ENCODE data around the gene SVIL. TPM values are rescaled to one million over a fixed set of nuclear protein-coding genes. Genes with fewer than 3 reads are reported as not detected.
"Not testable (repeated sequence)": the region's sequence is repeated elsewhere in the genome, so short reads cannot be mapped to it uniquely, and the experiment has no call there.

The SVIL gene
- total RNA-seq, 1 donor = 36.9 TPM

DNA sequence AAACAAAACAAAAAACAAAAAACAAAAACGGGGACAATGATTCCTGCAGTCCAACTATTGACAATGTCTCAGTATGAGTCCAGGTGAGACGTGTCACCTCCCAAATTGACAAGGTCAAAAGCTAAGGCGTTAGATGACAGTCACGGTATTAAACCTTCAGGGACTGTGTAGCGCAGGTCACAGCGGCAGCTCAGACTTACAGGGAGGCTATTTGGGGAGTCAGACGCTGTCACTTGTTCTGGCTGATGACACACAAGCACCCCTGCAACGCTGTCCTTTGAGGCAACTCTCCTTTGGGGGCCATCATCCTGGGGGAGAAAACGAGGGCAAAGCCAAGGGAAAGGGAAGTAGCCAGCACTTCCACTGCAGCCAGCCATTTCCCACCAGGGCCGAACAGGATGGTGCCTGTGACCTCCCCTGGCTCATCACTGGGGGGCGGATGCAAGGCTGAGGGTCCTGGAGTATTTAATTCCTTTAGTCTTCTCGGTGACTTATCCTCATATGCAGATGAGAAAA is 55.3 kb downstream of the SVIL start:
- no peak for TF ChIP-seq CTCF (IDR thresholded peaks at IDR 0.05; ENCODE audit: extremely low read depth, low read depth, low read length)
- Histone ChIP-seq H3K79me2 (ENCODE audit: insufficient read depth, low read length) (peaks cover 23% of the 10 kb centered on the region), H3K27me3 (ENCODE audit: insufficient read depth, low read length) (no peaks in the 10 kb centered on the region), H2AFZ (ENCODE audit: low read length) (no peak overlapping the region), H4K20me1 (ENCODE audit: insufficient read depth, low read length) (no peaks in the 10 kb centered on the region), H3K27ac (ENCODE audit: low read depth, low read length) (no peak overlapping the region), H3K4me2 (ENCODE audit: insufficient read depth, low read length) (no peak overlapping the region), H3K4me3 (ENCODE audit: insufficient read depth, low read length) (no peak overlapping the region), H3K4me1 (ENCODE audit: insufficient read depth, low read length) (peaks cover 10% of the 10 kb centered on the region), H3K36me3 (ENCODE audit: insufficient read depth, low read length) (no peaks in the 10 kb centered on the region), H3K9me3 (ENCODE audit: low read depth, low read length) (no peaks in the 10 kb centered on the region)
- DNase-seq (ENCODE audit: insufficient read length, low spot score, missing footprints) = no peak

- Histone ChIP-seq H3K27ac (ENCODE audit: low read depth, low read length) (no peak overlapping the region), H3K4me2 (ENCODE audit: insufficient read depth, low read length) (no peak overlapping the region), H3K4me3 (ENCODE audit: insufficient read depth, low read length) (no peak overlapping the region), H3K4me1 (ENCODE audit: insufficient read depth, low read length) (peaks cover 8% of the 10 kb centered on the region), H3K9me3 (ENCODE audit: low read depth, low read length) (no peaks in the 10 kb centered on the region), H3K27me3 (ENCODE audit: insufficient read depth, low read length) (no peaks in the 10 kb centered on the region), H2AFZ (ENCODE audit: low read length) (no peak overlapping the region), H3K79me2 (ENCODE audit: insufficient read depth, low read length) (peaks cover 20% of the 10 kb centered on the region), H3K36me3 (ENCODE audit: insufficient read depth, low read length) (no peaks in the 10 kb centered on the region), H4K20me1 (ENCODE audit: insufficient read depth, low read length) (no peaks in the 10 kb centered on the region)
- no peak for TF ChIP-seq CTCF (IDR thresholded peaks at IDR 0.05; ENCODE audit: extremely low read depth, low read depth, low read length)
- DNase-seq (ENCODE audit: insufficient read length, low spot score, missing footprints) = no peak
These were observed 56.3 kb downstream of the SVIL start for GRCh38 chr10:29578457-29578856.

DNA sequence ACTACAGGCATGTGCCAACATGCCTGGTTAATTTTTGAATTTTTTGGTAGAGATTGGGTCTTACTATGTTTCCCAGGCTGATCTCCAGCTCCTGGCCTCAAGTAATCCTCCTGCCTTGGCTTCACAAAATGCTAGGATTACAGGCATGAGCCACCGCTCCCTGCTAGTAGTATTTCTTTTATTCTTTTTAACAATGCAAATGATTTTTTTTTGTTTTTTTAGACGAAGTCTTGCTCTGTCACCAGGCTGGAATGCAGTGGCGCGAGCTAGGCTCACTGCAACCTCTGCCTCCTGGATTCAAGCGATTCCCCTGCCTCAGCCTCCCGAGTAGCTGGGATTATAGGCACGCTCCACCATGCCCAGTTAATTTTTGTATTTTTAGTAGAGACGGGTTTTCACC is 58.1 kb downstream of the SVIL start:
- no peak for DNase-seq (ENCODE audit: insufficient read length, low spot score, missing footprints)

DNA sequence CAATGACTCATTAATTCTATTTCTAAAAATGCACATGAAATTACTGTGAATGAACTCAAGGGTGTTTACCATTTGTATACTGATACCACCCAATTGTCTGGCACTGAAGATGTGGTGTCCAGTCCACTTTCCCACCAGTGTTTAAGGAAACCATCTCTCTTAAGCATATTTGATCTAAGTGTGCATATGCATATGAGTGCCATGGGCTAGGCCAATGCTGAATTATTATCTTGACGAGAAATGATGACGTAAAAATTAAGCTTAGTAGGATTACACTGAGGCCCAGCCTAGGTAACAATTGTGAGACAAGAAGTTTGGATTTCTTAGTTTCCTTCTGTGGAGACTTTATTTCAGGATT is 59.7 kb downstream of the SVIL start:
- Histone ChIP-seq H3K27me3 (ENCODE audit: insufficient read depth, low read length) (no peaks in the 10 kb centered on the region), H3K4me2 (ENCODE audit: insufficient read depth, low read length) (no peak overlapping the region), H2AFZ (ENCODE audit: low read length) (no peak overlapping the region), H3K4me3 (ENCODE audit: insufficient read depth, low read length) (no peak overlapping the region), H3K4me1 (ENCODE audit: insufficient read depth, low read length) (peaks cover 4% of the 10 kb centered on the region), H3K79me2 (ENCODE audit: insufficient read depth, low read length) (peaks cover 11% of the 10 kb centered on the region), H4K20me1 (ENCODE audit: insufficient read depth, low read length) (no peaks in the 10 kb centered on the region), H3K36me3 (ENCODE audit: insufficient read depth, low read length) (no peaks in the 10 kb centered on the region), H3K27ac (ENCODE audit: low read depth, low read length) (no peak overlapping the region), H3K9me3 (ENCODE audit: low read depth, low read length) (no peaks in the 10 kb centered on the region)
- TF ChIP-seq CTCF (IDR thresholded peaks at IDR 0.05; ENCODE audit: extremely low read depth, low read depth, low read length) = no peak
- DNase-seq (ENCODE audit: insufficient read length, low spot score, missing footprints) = peak; percentile 3

More for the DNA sequence above, 58.1 kb downstream of the SVIL start:
- TF ChIP-seq CTCF (IDR thresholded peaks at IDR 0.05; ENCODE audit: extremely low read depth, low read depth, low read length) = no peak
- H3K36me3 ChIP-seq (ENCODE audit: insufficient read depth, low read length) = no peaks in the 10 kb centered on the region
- H3K27me3 ChIP-seq (ENCODE audit: insufficient read depth, low read length) = no peaks in the 10 kb centered on the region
- no peak overlapping the region for H2AFZ ChIP-seq (ENCODE audit: low read length)
- H3K9me3 ChIP-seq (ENCODE audit: low read depth, low read length) = no peaks in the 10 kb centered on the region
- no peak overlapping the region for H3K27ac ChIP-seq (ENCODE audit: low read depth, low read length)
- H3K4me1 ChIP-seq (ENCODE audit: insufficient read depth, low read length) = peaks cover 4% of the 10 kb centered on the region
- peaks cover 13% of the 10 kb centered on the region for H3K79me2 ChIP-seq (ENCODE audit: insufficient read depth, low read length)
- no peak overlapping the region for H3K4me2 ChIP-seq (ENCODE audit: insufficient read depth, low read length)
- no peak overlapping the region for H3K4me3 ChIP-seq (ENCODE audit: insufficient read depth, low read length)
- H4K20me1 ChIP-seq (ENCODE audit: insufficient read depth, low read length) = no peaks in the 10 kb centered on the region

GRCh38 chr10:29574212-29575097 is 60.3 kb downstream of the SVIL start:
- not testable (repeated sequence) for H3K9me3 ChIP-seq (ENCODE audit: low read depth, low read length); H3K36me3 ChIP-seq (ENCODE audit: insufficient read depth, low read length); H3K27ac ChIP-seq (ENCODE audit: low read depth, low read length); H2AFZ ChIP-seq (ENCODE audit: low read length); H4K20me1 ChIP-seq (ENCODE audit: insufficient read depth, low read length); H3K27me3 ChIP-seq (ENCODE audit: insufficient read depth, low read length); H3K79me2 ChIP-seq (ENCODE audit: insufficient read depth, low read length); DNase-seq (ENCODE audit: insufficient read length, low spot score, missing footprints); H3K4me2 ChIP-seq (ENCODE audit: insufficient read depth, low read length); H3K4me3 ChIP-seq (ENCODE audit: insufficient read depth, low read length); H3K4me1 ChIP-seq (ENCODE audit: insufficient read depth, low read length)

DNA sequence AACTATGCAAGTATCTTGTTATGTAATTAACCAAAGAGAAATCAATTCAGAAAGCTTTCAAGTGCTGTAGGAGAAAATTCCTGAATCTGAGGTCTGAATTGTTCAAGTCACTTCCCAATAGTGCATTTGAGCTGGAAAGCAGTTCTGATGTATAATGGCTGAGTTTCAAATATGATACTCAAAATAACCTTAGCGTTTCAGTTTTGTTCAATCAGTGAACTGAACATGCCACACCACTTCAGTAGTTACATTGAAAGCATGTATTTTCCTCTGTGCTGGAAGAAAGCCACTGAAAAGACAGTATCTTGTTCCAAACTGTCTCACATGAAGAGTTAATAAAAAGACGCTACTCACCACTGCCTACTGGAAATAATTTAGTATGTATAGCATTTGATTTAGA is 64.5 kb downstream of the SVIL start:
- H3K9me3 ChIP-seq (ENCODE audit: low read depth, low read length); H3K27me3 ChIP-seq (ENCODE audit: insufficient read depth, low read length): not testable (repeated sequence)

More for the DNA sequence above, 64.5 kb downstream of the SVIL start:
- H3K27ac ChIP-seq (ENCODE audit: low read depth, low read length); H3K79me2 ChIP-seq (ENCODE audit: insufficient read depth, low read length); H3K4me1 ChIP-seq (ENCODE audit: insufficient read depth, low read length); DNase-seq (ENCODE audit: insufficient read length, low spot score, missing footprints); H2AFZ ChIP-seq (ENCODE audit: low read length); H3K4me3 ChIP-seq (ENCODE audit: insufficient read depth, low read length); H4K20me1 ChIP-seq (ENCODE audit: insufficient read depth, low read length); H3K36me3 ChIP-seq (ENCODE audit: insufficient read depth, low read length); H3K4me2 ChIP-seq (ENCODE audit: insufficient read depth, low read length): not testable (repeated sequence)
